Fibroblast of gingiva (primary cell): ENCODE data around the gene HSDL1.

Experiments used
- DNase-seq: peaks from one replicate; pipeline ENCODE4 v3.0.0-alpha.2; 2011; ENCODE audit warnings: low read depth

The HSDL1 gene

DNA sequence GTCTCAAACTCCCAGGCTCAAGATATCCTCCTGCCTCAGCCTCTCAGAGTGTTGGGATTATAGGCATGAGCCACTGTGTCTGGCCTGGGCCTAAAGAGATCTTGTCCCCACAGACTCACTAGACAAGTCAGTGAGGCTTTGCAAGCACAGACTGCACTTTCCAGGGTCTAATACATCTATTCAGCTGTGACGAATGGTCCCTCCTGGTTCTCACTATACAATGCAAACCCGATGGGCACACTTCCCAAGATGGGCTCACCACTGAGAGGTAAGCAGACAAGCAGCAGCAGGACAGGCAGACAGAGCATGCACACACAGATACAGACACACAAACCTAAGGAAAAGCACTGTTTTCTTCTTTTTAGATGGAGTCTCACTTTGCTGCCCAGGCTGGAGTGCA is 37.1 kb downstream of the HSDL1 start:
- DNase-seq: no peak

DNA sequence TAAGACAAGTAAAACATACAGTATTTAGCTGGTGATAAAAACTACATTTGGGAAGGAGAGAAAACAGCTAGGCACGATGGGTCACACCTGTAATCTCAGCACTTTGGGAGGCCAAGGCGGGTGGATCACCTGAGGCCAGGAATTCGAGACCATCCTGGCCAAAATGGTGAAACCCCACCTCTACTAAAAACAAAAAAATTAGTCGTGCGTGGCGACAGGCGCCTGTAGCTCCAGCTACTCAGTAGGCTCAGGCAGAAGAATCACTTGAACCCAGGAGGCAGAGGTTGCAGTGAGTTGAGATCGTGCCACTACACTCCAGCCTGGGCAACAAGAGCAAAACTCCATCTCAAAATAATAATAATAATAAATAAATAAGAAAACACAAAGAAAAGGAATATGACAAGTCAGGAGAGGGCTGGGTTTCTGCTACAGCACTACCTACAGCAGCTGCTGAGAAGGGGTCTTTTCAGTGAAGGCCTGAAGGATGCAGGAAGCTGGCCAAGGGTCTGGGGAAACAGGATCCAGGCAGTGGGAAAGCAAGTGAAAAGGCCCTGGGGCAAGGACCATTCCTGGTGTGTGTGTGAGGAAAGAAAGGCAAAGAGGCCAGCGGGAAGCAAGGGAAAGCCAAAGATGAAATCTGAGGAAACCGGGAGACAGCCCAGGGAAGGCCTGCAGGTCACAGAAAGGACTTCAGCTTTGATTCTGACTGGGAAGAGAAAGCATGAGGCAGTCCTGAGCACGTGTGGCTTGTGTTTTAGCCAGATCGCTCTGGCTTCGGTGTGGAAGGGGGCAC is 38.8 kb downstream of the HSDL1 start:
- no peak for DNase-seq

- no peak for DNase-seq
Measured at GRCh38 chr16:84105301-84105815, 39.6 kb downstream of the HSDL1 start.

GRCh38 chr16:84104231-84104630 is 40.7 kb downstream of the HSDL1 start:
- DNase-seq: no peak

- peak; percentile 35 for DNase-seq
Measured at GRCh38 chr16:84103678-84104077, 41.3 kb downstream of the HSDL1 start.

DNA sequence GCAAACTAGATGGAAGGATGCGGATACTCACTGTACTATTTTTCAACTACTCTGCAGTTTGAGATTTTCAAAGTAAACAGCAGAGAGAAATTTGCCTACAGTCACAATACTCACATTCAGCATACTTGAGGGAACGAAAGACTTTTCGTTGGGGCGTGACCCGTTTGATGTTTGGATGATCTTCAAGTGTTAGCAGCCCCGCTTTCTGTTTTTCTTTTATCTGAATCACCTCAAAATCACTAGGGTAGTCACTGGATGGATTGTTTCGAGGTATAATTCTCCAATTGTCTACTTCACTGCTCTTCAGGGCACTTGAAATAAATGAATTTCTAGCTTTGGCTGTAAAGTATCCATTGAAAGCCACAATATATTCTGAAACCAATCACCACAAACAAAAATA is 46.0 kb downstream of the HSDL1 start:
- no peak for DNase-seq

GRCh38 chr16:84096447-84097005 is 48.5 kb downstream of the HSDL1 start:
- DNase-seq: no peak

- DNase-seq: no peak
Measured at GRCh38 chr16:84095466-84095865, 49.5 kb downstream of the HSDL1 start.

DNA sequence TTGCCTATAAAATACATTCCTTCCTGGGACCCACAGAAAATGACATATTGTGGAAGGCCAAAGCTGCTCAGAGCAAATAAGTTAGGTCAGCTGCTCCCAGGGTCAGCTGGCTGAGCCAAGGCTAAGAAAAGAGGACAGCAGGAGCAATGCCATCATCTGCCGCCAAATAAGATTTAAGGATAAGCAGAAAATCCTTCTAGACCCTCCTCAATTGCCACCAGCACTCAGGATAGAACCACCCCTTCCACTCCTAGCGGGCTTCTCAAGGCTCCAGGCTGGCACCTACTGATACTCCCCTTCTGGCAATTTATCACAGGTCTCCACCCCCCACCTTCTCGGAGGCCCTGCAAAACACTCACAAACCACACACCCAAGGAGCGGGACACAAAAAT is 51.1 kb downstream of the HSDL1 start:
- DNase-seq: no peak

DNA sequence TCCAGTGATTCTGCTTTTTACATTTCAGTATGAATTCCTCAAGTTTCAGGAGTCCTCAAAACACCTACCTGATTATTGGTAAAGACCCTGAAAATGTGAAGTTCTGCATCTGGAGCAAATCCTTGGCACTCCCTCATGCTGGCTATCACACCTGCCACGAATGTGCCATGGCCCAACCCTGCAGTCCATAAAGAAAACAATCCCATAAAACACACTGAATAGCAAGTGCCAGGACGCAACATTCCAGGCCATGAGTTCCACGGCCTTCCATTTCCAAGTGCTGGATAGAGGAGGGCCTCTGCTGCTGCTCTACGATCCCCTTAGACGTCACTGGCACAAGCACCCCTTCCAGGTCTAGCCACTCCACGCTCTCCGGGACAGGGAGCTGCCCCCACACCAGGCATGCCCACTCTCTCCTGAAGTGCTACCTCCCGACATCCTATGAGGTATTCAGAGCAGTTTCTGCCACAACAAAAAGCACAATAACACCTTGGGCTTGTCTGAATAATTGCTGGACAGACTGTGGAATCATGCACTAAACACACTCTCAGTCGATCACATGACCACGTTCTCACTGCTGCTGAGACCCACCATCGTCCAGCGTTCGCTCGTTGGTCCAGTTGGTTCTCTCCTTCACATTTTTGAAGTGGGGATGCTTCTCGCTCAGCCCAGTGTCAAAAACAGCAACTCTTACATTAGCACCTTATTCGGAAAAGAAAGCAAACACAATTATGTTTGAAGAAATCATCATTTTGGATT is 51.7 kb downstream of the HSDL1 start:
- DNase-seq: no peak

DNA sequence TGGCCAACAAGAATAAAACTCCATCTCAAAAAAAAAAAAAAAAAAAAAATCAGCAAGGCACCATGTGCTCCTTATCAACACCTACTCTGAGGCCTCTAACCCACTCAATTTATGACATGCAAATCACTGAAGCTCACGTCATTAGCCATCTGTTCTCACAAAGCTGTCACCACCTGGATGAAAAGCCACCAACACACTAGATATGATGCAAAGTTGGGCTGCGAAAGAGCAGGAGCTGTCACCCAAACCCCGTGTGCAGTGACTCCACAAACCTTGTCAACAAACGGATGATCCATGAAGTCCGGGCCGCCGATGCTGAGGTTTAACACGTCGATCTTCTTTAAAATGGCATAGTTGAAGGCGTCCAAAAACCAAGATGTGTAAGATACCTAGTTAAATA is 53.5 kb downstream of the HSDL1 start:
- DNase-seq: no peak

DNA sequence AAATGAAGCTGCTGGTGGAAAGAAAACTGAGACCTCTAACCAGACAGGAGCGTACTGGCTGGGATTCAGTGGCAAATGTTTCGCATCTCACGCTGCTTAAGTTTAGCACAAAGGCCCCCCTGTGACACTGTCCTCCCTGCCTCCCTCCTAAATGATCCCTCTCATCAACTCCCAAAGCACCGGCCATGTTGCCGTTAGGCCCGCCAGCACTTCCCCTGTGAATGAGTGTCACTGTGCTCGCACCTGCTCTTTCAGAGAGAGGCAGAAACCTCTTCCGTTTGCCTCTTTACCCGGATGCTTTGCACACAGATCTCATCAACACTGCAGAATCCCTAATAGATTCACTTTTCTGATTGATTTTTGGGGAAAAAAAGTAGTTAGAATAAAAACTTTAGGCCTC is 54.8 kb downstream of the HSDL1 start:
- DNase-seq: no peak

- DNase-seq: no peak
Measured at GRCh38 chr16:84088695-84089395, 56.1 kb downstream of the HSDL1 start.

GRCh38 chr16:84087466-84088151 is 57.4 kb downstream of the HSDL1 start:
- DNase-seq: no peak

DNA sequence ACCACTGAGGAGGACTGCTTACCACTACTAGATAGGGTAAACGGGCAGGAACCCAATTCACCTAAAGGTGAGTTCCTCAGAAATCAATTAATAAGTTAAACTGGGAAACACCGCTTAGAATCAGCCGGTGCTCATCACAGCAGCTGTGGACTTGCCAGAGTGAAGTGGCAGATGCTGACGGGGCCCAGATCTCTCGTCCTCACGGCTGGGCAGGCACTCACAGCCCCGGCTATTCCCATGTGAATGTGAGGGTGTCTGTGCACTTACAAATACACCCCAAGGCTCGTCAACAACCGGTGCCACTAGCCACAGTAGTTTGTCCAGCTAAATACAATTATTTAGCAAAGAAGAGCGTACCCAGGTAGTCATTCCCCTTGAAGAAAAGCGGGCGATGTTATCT is 58.0 kb downstream of the HSDL1 start:
- DNase-seq: no peak

- DNase-seq: no peak
Measured at GRCh38 chr16:84086341-84086740, 58.6 kb downstream of the HSDL1 start.

- no peak for DNase-seq
Measured at GRCh38 chr16:84085773-84086172, 59.2 kb downstream of the HSDL1 start.

DNA sequence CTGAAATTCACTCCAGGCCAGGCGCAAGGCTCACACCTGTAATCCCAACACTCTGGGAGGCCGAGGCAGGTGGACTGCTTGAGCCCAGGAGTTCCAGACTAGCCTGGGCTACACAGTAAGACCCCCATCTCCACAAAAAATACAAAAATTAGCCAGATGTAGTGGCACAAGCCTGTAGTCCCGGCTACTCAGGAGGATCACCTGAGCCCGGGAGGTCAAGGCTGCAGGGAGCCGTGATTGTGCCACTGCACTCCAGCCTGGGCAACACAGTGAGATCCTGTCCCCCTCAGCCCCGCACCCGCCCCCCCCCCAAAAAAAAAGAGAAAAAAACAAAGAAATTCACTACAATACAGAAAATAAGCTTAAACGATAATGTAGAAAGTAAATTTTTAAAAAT is 59.7 kb downstream of the HSDL1 start:
- no peak for DNase-seq

- DNase-seq: peak; percentile 46
Measured at GRCh38 chr16:84084570-84085270, 60.3 kb downstream of the HSDL1 start.

DNA sequence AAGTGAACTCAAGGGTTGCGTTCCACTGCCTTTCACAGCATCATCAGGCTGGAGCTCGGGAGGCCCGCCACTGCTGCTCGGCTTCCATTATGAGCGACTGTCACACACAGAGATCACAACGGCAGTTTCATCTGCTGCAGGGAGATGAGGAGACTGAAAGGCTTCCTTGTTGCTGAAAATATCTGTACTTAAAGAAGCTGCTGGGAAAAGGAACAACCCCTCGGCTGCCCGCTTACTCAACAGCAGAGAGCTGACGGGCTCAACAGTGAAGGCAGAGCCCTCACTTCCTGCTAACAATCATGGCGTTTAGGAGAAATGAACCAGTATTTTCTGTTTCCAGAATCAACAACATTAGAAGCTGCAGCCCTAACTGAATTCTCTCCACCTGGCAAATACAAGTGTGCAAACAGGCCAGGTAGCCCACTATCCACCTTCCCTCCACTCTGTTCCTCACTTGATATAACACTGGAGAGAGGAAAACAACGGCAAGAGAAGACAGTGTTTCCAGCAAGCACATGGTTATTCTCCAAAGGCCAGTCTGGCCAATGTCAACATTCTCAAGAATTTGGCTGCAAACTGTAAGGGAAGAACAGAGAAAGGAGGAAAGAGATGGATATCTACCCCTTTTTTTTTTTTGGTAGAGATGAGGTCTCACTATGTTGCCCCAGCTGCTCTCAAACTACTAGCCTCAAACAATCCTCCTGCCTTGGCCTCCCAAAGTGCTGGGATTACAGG is 62.0 kb downstream of the HSDL1 start:
- DNase-seq: no peak
